Uterus (tissue), 2 donors: Measurements from ENCODE around the gene OR2L5.

Experiments used
- POLR2A ChIP-seq, 2 donors: fragments of 450-650 bp; IDR thresholded peaks; one replicate each; pipeline ENCODE4 v1.6.1; 2016; ENCODE audit warnings: antibody characterized with exemption in 2 of 2, mild to moderate bottlenecking in 1 of 2, moderate library complexity in 1 of 2
- TF ChIP-seq, protein P1 (sequence below), 4 experiments: fragments of 200-600 bp in 2 of 4; fragments of 450-650 bp in 2 of 4; sonication (generic) in 2 of 4; IDR thresholded peaks; one replicate each; pipeline ENCODE4 v1.5.1; 2016 to 2019; ENCODE audit warnings: antibody characterized with exemption in 4 of 4, mild to moderate bottlenecking in 2 of 4, moderate library complexity in 1 of 4

DNA sequence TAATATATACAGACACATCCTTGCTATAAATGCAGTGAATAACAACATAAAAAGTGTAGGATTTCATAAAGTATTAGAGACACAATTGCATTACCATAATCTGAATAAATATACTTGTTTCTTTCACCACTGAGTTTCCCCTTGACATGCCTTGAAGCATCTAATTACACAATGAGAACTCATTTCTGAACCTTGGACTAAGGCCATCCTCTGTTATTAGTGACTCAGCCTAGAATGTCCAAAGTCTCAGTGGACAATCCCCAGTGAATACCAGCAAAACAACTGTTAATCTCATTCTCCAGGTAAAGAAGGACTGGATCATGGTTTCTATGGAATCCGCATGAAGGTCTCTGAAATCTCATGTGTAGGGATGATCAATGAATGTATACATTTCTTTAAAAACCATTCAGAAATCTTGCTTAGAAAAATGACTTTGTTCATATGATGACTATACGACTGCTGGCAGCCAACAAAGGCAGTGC lies at the start of gene OR2L5:
- TF ChIP-seq, protein P1, sequence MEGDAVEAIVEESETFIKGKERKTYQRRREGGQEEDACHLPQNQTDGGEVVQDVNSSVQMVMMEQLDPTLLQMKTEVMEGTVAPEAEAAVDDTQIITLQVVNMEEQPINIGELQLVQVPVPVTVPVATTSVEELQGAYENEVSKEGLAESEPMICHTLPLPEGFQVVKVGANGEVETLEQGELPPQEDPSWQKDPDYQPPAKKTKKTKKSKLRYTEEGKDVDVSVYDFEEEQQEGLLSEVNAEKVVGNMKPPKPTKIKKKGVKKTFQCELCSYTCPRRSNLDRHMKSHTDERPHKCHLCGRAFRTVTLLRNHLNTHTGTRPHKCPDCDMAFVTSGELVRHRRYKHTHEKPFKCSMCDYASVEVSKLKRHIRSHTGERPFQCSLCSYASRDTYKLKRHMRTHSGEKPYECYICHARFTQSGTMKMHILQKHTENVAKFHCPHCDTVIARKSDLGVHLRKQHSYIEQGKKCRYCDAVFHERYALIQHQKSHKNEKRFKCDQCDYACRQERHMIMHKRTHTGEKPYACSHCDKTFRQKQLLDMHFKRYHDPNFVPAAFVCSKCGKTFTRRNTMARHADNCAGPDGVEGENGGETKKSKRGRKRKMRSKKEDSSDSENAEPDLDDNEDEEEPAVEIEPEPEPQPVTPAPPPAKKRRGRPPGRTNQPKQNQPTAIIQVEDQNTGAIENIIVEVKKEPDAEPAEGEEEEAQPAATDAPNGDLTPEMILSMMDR (IDR thresholded peaks at IDR 0.05), result no peak
- TF ChIP-seq POLR2A (IDR thresholded peaks at IDR 0.05), result no peak
